OCI-LY3 (cell line): Measurements from ENCODE around the gene QARS1.
A peak's percentile ranks its signal among the peaks of the same experiment; 100 is the strongest.

Experiments used
- H2AFZ ChIP-seq: fragments of 200-600, 300-600 bp; shearing (Covaris generic); 2 replicates; pipeline ENCODE4 v1.6.0; 2014; ENCODE audit warnings: antibody characterized with exemption, low read depth, low read length
- H3K27ac ChIP-seq: fragments of 200-600, 300-600 bp; sonication (generic); 2 replicates; pipeline ENCODE4 v1.5.1; 2014; ENCODE audit warnings: mild to moderate bottlenecking, low read length, moderate library complexity, mixed read lengths
- H3K27me3 ChIP-seq: fragments of 200-600, 300-600 bp; sonication (generic); 2 replicates; pipeline ENCODE4 v1.6.1; 2014; ENCODE audit warnings: low read depth, low read length, mixed read lengths
- H3K36me3 ChIP-seq: fragments of 200-600, 300-600 bp; sonication (generic); replicated peaks from 2 replicates; pipeline ENCODE3; 2014; ENCODE audit warnings: low read depth, low read length, mixed read lengths
- H3K4me1 ChIP-seq: fragments of 300-600, 200-600 bp; sonication (generic); 2 replicates; pipeline ENCODE4 v1.6.1; 2014; ENCODE audit warnings: low read length, mixed read lengths
- H3K4me2 ChIP-seq: fragments of 200-600, 300-600 bp; sonication (generic); 2 replicates; pipeline ENCODE4 v1.6.1; 2014; ENCODE audit warnings: low read length, mixed read lengths
- H3K4me3 ChIP-seq: fragments of 300-600, 200-600 bp; sonication (generic); 2 replicates; pipeline ENCODE4 v1.5.1; 2014; ENCODE audit warnings: antibody characterized with exemption, mild to moderate bottlenecking, low read length, moderate library complexity
- H3K79me2 ChIP-seq: fragments of 300-600, 200-600 bp; shearing (Covaris generic); 2 replicates; pipeline ENCODE4 v1.6.1; 2014; ENCODE audit warnings: mild to moderate bottlenecking, low read length, mixed read lengths
- H3K9ac ChIP-seq: fragments of 300-600, 200-600 bp; shearing (Covaris generic); 2 replicates; pipeline ENCODE4 v1.6.0; 2014; ENCODE audit warnings: mild to moderate bottlenecking, low read length, moderate library complexity
- H3K9me3 ChIP-seq: fragments of 200-600, 300-600 bp; shearing (Covaris generic); 2 replicates; pipeline ENCODE4 v1.6.1; 2014; ENCODE audit warnings: low read length, mixed read lengths; ENCODE audit not compliant: insufficient read depth
- H4K20me1 ChIP-seq: fragments of 200-600, 300-600 bp; sonication (generic); 2 replicates; pipeline ENCODE4 v1.6.1; 2016; ENCODE audit warnings: low read length, mixed read lengths; ENCODE audit not compliant: insufficient read depth
- CTCF ChIP-seq: fragments of 200-600, 300-600 bp; sonication (generic); IDR thresholded peaks from 2 replicates; pipeline ENCODE4 v1.5.1; 2014; ENCODE audit warnings: antibody characterized with exemption, low read length, low read depth
- EZH2phosphoT487 ChIP-seq: fragments of 200-600 bp; shearing (Covaris generic); IDR thresholded peaks from 2 replicates; pipeline ENCODE4 v1.6.1; 2018; ENCODE audit warnings: antibody characterized with exemption, mixed run types, low read depth

Gene QARS1

GRCh38 chr3:49140080-49140479, 35.5 kb upstream of the QARS1 start:
- H3K36me3 ChIP-seq, result no peaks in the 10 kb centered on the region

GRCh38 chr3:49135499-49135898, 30.9 kb upstream of the QARS1 start:
- Histone ChIP-seq H3K4me3 (no peak overlapping the region), H3K4me1 (no peaks in the 10 kb centered on the region), H3K79me2 (no peaks in the 10 kb centered on the region), H3K9me3 (no peaks in the 10 kb centered on the region), H3K27ac (no peak overlapping the region), H3K36me3 (no peaks in the 10 kb centered on the region), H3K27me3 (peaks cover 12% of the 10 kb centered on the region), H2AFZ (no peak overlapping the region), H4K20me1 (no peaks in the 10 kb centered on the region), H3K4me2 (no peak overlapping the region), H3K9ac (no peak overlapping the region)
- TF ChIP-seq EZH2phosphoT487 (no peak), CTCF (no peak)

More at GRCh38 chr3:49140080-49140479, 35.5 kb upstream of the QARS1 start:
- Histone ChIP-seq H3K4me3 (no peak overlapping the region), H3K79me2 (no peaks in the 10 kb centered on the region), H2AFZ (no peak overlapping the region), H3K9me3 (no peaks in the 10 kb centered on the region), H3K27me3 (peaks cover 12% of the 10 kb centered on the region), H3K27ac (no peak overlapping the region), H3K4me1 (no peaks in the 10 kb centered on the region), H3K9ac (no peak overlapping the region), H4K20me1 (no peaks in the 10 kb centered on the region), H3K4me2 (no peak overlapping the region)
- TF ChIP-seq CTCF, result no peak
- TF ChIP-seq EZH2phosphoT487, result no peak

GRCh38 chr3:49134471-49135265, 30.1 kb upstream of the QARS1 start:
- TF ChIP-seq EZH2phosphoT487 (no peak), CTCF (peak; percentile 25)

GRCh38 chr3:49133226-49133951, 28.8 kb upstream of the QARS1 start:
- H4K20me1 ChIP-seq, result no peaks in the 10 kb centered on the region
- no peak overlapping the region for H3K4me3 ChIP-seq

More at GRCh38 chr3:49134471-49135265, 30.1 kb upstream of the QARS1 start:
- H2AFZ ChIP-seq, result no peak overlapping the region
- no peaks in the 10 kb centered on the region for H3K79me2 ChIP-seq
- H3K4me3 ChIP-seq, result no peak overlapping the region
- no peaks in the 10 kb centered on the region for H3K4me1 ChIP-seq
- no peak overlapping the region for H3K4me2 ChIP-seq
- H4K20me1 ChIP-seq, result no peaks in the 10 kb centered on the region
- no peaks in the 10 kb centered on the region for H3K36me3 ChIP-seq
- no peak overlapping the region for H3K9ac ChIP-seq
- no peak overlapping the region for H3K27ac ChIP-seq
- H3K9me3 ChIP-seq, result no peaks in the 10 kb centered on the region
- peaks cover 7% of the 10 kb centered on the region for H3K27me3 ChIP-seq

More at GRCh38 chr3:49133226-49133951, 28.8 kb upstream of the QARS1 start:
- Histone ChIP-seq H3K36me3 (no peaks in the 10 kb centered on the region), H3K9ac (no peak overlapping the region), H3K4me1 (no peaks in the 10 kb centered on the region), H3K79me2 (no peaks in the 10 kb centered on the region), H3K4me2 (no peak overlapping the region), H3K27ac (no peak overlapping the region), H3K27me3 (peaks cover 4% of the 10 kb centered on the region; the same call in 1 of the 2 replicates), H3K9me3 (no peaks in the 10 kb centered on the region), H2AFZ (no peak overlapping the region)
- TF ChIP-seq EZH2phosphoT487 (no peak), CTCF (no peak)
